GM13976 (cell line): ENCODE measurements around the gene KLHL29.

Source experiments
- DNase-seq: peaks from one replicate; pipeline ENCODE4 v3.0.0; 2012; ENCODE audit warnings: low spot score
- CTCF ChIP-seq: IDR thresholded peaks from 2 replicates; pipeline ENCODE4 v1.5.1; 2012; ENCODE audit warnings: borderline replicate concordance, mild to moderate bottlenecking; ENCODE audit not compliant: insufficient read depth; ENCODE audit errors: extremely low read depth, missing control alignments, control extremely low read depth
- in situ Hi-C: fragments of 300-500 bp; cut with MboI; formaldehyde crosslinking; loops from one replicate; pipeline ENCODE4 v1.12.0; 2022; ENCODE audit warnings: low sequenced_read_pairs, mixed read lengths, inconsistent platforms; ENCODE audit not compliant: unreplicated experiment

KLHL29 gene

DNA sequence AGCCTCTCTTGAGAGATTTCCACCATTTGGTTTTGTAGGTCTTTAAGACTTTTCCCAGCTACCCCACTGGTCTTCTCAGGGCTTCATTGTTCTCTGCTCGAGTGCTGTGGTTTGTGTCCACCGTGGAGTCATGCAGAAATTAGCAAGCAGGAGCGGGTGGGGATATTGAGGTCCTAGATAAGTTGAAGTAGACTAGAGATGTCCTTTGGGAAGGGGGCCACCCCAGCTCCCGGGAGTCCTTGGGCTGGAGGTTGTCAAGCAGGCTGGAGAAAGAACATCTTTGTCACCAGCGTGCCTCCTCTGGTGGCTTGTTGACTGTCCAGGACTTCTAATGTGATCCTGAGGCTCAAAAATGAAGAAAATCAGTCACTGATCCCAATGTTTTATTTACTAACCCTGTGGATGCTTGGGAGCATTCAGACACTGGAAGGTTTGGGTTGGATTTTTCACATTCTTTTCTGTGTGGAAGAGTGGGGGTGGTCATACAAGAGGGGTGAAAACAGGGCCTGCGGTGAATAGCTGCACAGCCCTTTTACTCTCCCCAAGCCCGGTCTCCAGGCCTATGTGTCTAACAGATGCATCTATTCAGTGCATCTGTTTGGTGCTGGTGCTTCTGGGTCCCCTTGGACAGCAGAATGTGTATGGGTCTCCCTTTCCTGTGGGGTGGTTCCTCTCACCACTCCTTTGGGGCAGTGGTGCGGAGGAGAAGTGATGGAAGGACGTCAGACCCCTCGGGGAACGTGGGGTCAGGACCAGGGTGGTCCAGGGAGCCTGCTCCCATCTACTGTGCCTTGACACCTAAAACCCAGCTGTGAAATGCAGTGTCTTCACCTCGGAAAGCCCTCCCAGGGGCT lies 208.1 kb downstream of the KLHL29 start:
- no peak for DNase-seq
- in situ Hi-C loops: no loop called here
- TF ChIP-seq CTCF: no peak

- no peak for DNase-seq
- in situ Hi-C loops: no loop called here
- no peak for TF ChIP-seq CTCF
Measured at GRCh38 chr2:23593752-23594459, 208.9 kb downstream of the KLHL29 start.

DNA sequence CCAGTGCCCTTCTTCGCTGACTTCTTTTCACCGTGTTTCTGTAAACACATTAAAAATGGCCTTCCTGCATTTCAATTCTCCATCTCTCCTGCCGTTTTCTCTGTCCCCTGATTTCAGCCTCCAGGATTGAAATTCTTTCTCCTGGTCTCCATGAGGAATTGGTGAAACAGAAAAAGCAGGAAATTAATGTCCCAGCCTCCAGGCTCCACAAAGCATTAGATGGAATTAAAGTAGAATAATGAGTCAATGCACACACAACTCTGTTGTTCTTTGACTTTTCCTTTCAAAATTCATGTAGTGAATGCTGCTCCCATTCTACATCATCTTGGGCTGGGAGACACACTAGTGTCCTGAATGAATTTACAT lies 209.5 kb downstream of the KLHL29 start:
- no peak for DNase-seq
- no peak for TF ChIP-seq CTCF
- in situ Hi-C loops: no loop called here

GRCh38 chr2:23595021-23595420 lies 210.0 kb downstream of the KLHL29 start:
- TF ChIP-seq CTCF: no peak
- DNase-seq: no peak
- in situ Hi-C loops: no loop called here

GRCh38 chr2:23595601-23596251 lies 210.7 kb downstream of the KLHL29 start:
- DNase-seq: no peak
- no peak for TF ChIP-seq CTCF
- in situ Hi-C loops: no loop called here

- no peak for DNase-seq
- TF ChIP-seq CTCF: no peak
- in situ Hi-C loops: no loop called here
Measured at GRCh38 chr2:23596316-23596885, 211.4 kb downstream of the KLHL29 start.
